Measurements from ENCODE around the gene TSC1. TPM values are rescaled to one million over a fixed set of nuclear protein-coding genes. Genes with fewer than 3 reads are reported as not detected.

Gene TSC1
- total RNA-seq, 4 donors from 2014 or later: 48.4 to 206 (median 92.3) TPM

DNA sequence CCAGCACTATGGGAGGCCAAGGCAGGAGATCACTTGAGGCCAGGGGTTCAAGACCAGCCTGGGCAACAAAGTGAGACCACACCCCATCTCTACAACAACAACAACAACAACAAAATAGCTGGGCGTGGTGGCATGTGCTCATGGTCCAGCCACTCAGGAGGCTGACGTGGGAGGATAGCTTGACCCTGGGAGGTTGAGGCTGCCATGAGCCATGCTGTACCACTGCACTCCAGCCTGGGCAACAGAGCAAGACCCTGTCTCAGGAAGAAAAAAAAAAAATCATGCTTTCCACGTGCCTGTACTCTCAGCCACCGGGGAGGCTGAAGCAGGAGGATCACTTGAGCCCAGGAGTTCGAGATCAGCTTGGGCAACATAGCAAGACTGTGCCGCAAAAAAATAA is 29.5 kb downstream of the TSC1 start:
- DNase-seq: no peak
- TF ChIP-seq, protein P1, sequence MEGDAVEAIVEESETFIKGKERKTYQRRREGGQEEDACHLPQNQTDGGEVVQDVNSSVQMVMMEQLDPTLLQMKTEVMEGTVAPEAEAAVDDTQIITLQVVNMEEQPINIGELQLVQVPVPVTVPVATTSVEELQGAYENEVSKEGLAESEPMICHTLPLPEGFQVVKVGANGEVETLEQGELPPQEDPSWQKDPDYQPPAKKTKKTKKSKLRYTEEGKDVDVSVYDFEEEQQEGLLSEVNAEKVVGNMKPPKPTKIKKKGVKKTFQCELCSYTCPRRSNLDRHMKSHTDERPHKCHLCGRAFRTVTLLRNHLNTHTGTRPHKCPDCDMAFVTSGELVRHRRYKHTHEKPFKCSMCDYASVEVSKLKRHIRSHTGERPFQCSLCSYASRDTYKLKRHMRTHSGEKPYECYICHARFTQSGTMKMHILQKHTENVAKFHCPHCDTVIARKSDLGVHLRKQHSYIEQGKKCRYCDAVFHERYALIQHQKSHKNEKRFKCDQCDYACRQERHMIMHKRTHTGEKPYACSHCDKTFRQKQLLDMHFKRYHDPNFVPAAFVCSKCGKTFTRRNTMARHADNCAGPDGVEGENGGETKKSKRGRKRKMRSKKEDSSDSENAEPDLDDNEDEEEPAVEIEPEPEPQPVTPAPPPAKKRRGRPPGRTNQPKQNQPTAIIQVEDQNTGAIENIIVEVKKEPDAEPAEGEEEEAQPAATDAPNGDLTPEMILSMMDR (IDR thresholded peaks at IDR 0.05): no peak
- TF ChIP-seq EP300 (IDR thresholded peaks at IDR 0.05; ENCODE audit: low read depth) (no peak), POLR2AphosphoS5 (IDR thresholded peaks at IDR 0.05) (no peak), POLR2A (IDR thresholded peaks at IDR 0.05) (no peak)
- Histone ChIP-seq H3K27ac (no peak overlapping the region), H3K9me3 (no peaks in the 10 kb centered on the region), H3K4me3 (no peak overlapping the region), H3K36me3 (peaks cover 0 to 62% (median 31%) of the 10 kb centered on the region in 4 donors), H3K4me1 (no peaks in the 10 kb centered on the region), H3K27me3 (no peaks in the 10 kb centered on the region)
- in situ Hi-C loops (cut with MboI; ENCODE audit: low pct_ligation_motif_present in 1 of 4, low pct_unique_long_range_greater_than_20kb in 1 of 4, low sequenced_read_pairs in 3 of 4) (no loop called here), intact Hi-C loops (cut with DNase I; ENCODE audit: low total_unique reads) (no loop called here)
- WGBS, 2 donors (ENCODE audit: low coverage in 1 of 2): 91 to 100% methylated on average over 6 of the region's 6 CpGs

- no peaks in the 10 kb centered on the region for H3K27me3 ChIP-seq
- WGBS, 2 donors (ENCODE audit: low coverage in 1 of 2): 89 to 95% methylated on average over 4 of the region's 4 CpGs
- H3K27ac ChIP-seq: no peak overlapping the region
- TF ChIP-seq POLR2AphosphoS5 (IDR thresholded peaks at IDR 0.05) (no peak), EP300 (IDR thresholded peaks at IDR 0.05; ENCODE audit: low read depth) (no peak), POLR2A (IDR thresholded peaks at IDR 0.05) (no peak)
- TF ChIP-seq, protein P1 (IDR thresholded peaks at IDR 0.05): no peak
- H3K4me1 ChIP-seq: no peaks in the 10 kb centered on the region
- H3K36me3 ChIP-seq: peaks cover 0 to 52% (median 24%) of the 10 kb centered on the region in 4 donors
- no peak overlapping the region for H3K4me3 ChIP-seq
- DNase-seq: no peak
- intact Hi-C loops (cut with DNase I; ENCODE audit: low total_unique reads) (no loop called here), in situ Hi-C loops (cut with MboI; ENCODE audit: low pct_ligation_motif_present in 1 of 4, low pct_unique_long_range_greater_than_20kb in 1 of 4, low sequenced_read_pairs in 3 of 4) (no loop called here)
- H3K9me3 ChIP-seq: no peaks in the 10 kb centered on the region
Observed at GRCh38 chr9:132912131-132912530, 32.3 kb downstream of the TSC1 start.

DNA sequence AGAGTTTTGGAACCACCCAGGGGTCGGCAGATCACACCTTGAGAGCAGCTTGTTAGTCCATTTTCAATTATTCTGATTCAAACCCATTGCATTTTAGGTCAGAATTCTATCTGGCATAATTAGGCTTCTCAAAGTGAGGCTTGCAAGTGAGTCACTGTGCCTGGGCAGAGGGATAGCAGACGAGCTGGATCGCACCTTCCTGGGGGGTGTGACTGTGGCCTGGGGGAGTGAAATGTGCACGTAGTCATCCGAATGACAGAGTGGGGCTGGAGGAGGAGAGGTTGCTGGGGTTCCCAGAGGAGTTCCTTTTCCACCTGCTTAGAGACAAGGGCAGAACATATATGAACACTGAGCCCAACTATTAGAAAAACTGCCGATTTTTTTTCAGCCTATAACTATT is 34.0 kb downstream of the TSC1 start:
- H3K27me3 ChIP-seq: no peaks in the 10 kb centered on the region
- no peak for DNase-seq
- H3K9me3 ChIP-seq: no peaks in the 10 kb centered on the region
- no peak overlapping the region for H3K4me3 ChIP-seq
- TF ChIP-seq, protein P1 (IDR thresholded peaks at IDR 0.05): no peak
- TF ChIP-seq EP300 (IDR thresholded peaks at IDR 0.05; ENCODE audit: low read depth): no peak
- TF ChIP-seq POLR2AphosphoS5 (IDR thresholded peaks at IDR 0.05): no peak
- TF ChIP-seq POLR2A (IDR thresholded peaks at IDR 0.05): no peak
- 95 to 100% methylated on average over 1 to 6 of the region's 6 CpGs for WGBS, 2 donors (ENCODE audit: low coverage in 1 of 2)
- H3K36me3 ChIP-seq: peaks cover 0 to 51% (median 17%) of the 10 kb centered on the region in 4 donors
- H3K4me1 ChIP-seq: no peaks in the 10 kb centered on the region
- intact Hi-C loops (cut with DNase I; ENCODE audit: low total_unique reads): no loop called here
- no peak overlapping the region for H3K27ac ChIP-seq
- in situ Hi-C loops (cut with MboI; ENCODE audit: low pct_ligation_motif_present in 1 of 4, low pct_unique_long_range_greater_than_20kb in 1 of 4, low sequenced_read_pairs in 3 of 4): no loop called here

DNA sequence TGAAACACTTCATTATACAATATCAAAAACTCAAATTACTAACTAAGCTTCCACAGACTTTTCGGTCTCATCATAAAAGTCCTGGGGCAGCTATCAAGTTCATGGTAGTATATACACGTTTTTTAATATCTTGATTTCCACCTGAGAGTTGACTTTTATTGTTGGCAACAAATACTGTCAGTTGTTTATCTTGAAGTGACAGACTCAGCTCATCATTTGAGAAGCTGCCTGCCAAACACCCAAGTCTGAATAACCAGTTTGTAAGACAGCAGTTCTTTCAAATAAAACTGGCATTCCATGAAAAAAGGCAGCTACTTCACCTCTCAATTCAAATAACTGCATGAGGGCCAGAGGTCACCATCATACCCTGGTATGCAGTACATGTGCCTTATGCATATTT is 35.1 kb downstream of the TSC1 start:
- in situ Hi-C loops (cut with MboI; ENCODE audit: low pct_ligation_motif_present in 1 of 4, low pct_unique_long_range_greater_than_20kb in 1 of 4, low sequenced_read_pairs in 3 of 4): no loop called here
- H3K27ac ChIP-seq: no peak overlapping the region
- no peaks in the 10 kb centered on the region for H3K27me3 ChIP-seq
- 66 to 80% methylated on average over 2 of the region's 2 CpGs for WGBS, 2 donors (ENCODE audit: low coverage in 1 of 2)
- H3K36me3 ChIP-seq: peaks cover 0 to 50% (median 13%) of the 10 kb centered on the region in 4 donors
- no peak overlapping the region for H3K4me3 ChIP-seq
- no peaks in the 10 kb centered on the region for H3K4me1 ChIP-seq
- intact Hi-C loops (cut with DNase I; ENCODE audit: low total_unique reads): loop anchor here (10.0 kb wide), 1 partner anchor 245 kb away; the partner anchor contains the start of gene DDX31
- no peaks in the 10 kb centered on the region for H3K9me3 ChIP-seq
- TF ChIP-seq POLR2A (IDR thresholded peaks at IDR 0.05) (no peak), EP300 (IDR thresholded peaks at IDR 0.05; ENCODE audit: low read depth) (no peak), POLR2AphosphoS5 (IDR thresholded peaks at IDR 0.05) (no peak)
- TF ChIP-seq, protein P1 (IDR thresholded peaks at IDR 0.05): no peak
- no peak for DNase-seq

Measured in transverse colon (tissue), 4 donors.